ENCODE measurements around the gene WWOX.

WWOX gene

DNA sequence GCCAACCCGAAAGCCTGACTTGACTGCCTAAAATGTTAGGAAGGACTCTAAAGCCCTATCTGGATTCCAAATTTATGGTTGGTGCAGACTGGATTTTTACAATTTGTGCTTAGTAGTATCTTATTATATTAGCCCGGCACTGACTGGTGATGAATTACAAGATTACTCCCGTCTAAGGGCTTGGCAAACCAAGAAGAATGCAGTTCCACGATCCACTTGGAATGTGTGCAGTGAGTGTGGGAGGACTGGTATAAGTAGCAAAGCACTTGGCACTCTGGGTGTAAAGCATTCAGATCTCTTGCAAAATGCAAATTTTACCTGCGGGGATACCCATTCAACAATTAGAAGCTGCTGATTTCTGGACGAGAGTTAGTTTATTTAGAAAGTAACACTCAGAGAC lies 961.7 kb downstream of the WWOX start:
- Histone ChIP-seq H3K4me1 (no peaks in the 10 kb centered on the region), H3K27ac (no peak overlapping the region), H3K27me3 (no peaks in the 10 kb centered on the region), H3K36me3 (no peaks in the 10 kb centered on the region), H3K9me3 (no peaks in the 10 kb centered on the region), H3K4me3 (no peak overlapping the region)
- TF ChIP-seq, protein P1, sequence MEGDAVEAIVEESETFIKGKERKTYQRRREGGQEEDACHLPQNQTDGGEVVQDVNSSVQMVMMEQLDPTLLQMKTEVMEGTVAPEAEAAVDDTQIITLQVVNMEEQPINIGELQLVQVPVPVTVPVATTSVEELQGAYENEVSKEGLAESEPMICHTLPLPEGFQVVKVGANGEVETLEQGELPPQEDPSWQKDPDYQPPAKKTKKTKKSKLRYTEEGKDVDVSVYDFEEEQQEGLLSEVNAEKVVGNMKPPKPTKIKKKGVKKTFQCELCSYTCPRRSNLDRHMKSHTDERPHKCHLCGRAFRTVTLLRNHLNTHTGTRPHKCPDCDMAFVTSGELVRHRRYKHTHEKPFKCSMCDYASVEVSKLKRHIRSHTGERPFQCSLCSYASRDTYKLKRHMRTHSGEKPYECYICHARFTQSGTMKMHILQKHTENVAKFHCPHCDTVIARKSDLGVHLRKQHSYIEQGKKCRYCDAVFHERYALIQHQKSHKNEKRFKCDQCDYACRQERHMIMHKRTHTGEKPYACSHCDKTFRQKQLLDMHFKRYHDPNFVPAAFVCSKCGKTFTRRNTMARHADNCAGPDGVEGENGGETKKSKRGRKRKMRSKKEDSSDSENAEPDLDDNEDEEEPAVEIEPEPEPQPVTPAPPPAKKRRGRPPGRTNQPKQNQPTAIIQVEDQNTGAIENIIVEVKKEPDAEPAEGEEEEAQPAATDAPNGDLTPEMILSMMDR (IDR thresholded peaks at IDR 0.05): no peak
- intact Hi-C loops (cut with DNase I; ENCODE audit: low total_unique reads): no loop called here
- no peak for DNase-seq

DNA sequence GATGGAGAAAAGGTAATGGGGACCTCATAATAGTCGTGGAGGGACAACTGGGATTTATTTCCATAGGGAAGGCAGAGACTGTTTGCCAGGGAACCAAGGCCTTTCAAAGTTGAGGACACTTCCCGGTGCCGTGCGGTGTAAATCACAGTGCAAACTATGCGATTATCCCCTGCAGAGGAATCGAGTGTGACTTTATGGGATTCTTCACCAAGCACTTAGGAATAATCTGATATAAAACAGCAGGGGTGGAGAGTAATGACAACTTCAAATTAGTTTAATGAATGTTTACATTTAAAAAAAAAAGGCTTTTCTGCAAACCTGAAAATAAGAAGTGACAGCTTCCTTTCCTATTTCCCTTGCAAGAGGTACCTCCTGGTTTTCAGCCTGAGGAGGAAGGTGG lies 962.9 kb downstream of the WWOX start:
- no peaks in the 10 kb centered on the region for H3K9me3 ChIP-seq
- TF ChIP-seq, protein P1 (IDR thresholded peaks at IDR 0.05): no peak
- no peak overlapping the region for H3K27ac ChIP-seq
- no peaks in the 10 kb centered on the region for H3K27me3 ChIP-seq
- no peaks in the 10 kb centered on the region for H3K4me1 ChIP-seq
- H3K36me3 ChIP-seq: no peaks in the 10 kb centered on the region
- DNase-seq: no peak
- H3K4me3 ChIP-seq: no peak overlapping the region
- intact Hi-C loops (cut with DNase I; ENCODE audit: low total_unique reads): no loop called here

DNA sequence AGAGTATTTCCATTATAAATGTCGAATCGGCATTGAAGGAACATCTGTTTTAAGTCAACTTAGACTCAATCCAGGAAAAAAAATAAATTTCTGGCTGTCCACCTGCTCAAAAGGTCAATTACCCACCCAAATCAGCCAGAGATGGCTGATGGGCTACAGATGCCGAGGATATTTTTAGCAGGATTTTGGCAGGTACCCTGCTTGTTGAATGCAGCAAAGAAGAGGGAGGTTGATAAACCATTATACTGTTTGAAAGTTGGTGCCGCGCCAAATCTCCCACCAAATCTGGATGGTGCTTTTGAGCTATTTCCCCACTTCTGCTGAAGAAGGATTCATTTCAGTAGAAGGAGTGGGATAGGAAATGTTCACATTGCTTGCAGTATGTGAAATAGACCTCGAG lies 963.4 kb downstream of the WWOX start:
- H3K36me3 ChIP-seq: no peaks in the 10 kb centered on the region
- no peak for DNase-seq
- H3K4me3 ChIP-seq: no peak overlapping the region
- no peaks in the 10 kb centered on the region for H3K4me1 ChIP-seq
- intact Hi-C loops (cut with DNase I; ENCODE audit: low total_unique reads): no loop called here
- TF ChIP-seq, protein P1 (IDR thresholded peaks at IDR 0.05): no peak
- H3K27me3 ChIP-seq: no peaks in the 10 kb centered on the region
- no peaks in the 10 kb centered on the region for H3K9me3 ChIP-seq
- no peak overlapping the region for H3K27ac ChIP-seq

DNA sequence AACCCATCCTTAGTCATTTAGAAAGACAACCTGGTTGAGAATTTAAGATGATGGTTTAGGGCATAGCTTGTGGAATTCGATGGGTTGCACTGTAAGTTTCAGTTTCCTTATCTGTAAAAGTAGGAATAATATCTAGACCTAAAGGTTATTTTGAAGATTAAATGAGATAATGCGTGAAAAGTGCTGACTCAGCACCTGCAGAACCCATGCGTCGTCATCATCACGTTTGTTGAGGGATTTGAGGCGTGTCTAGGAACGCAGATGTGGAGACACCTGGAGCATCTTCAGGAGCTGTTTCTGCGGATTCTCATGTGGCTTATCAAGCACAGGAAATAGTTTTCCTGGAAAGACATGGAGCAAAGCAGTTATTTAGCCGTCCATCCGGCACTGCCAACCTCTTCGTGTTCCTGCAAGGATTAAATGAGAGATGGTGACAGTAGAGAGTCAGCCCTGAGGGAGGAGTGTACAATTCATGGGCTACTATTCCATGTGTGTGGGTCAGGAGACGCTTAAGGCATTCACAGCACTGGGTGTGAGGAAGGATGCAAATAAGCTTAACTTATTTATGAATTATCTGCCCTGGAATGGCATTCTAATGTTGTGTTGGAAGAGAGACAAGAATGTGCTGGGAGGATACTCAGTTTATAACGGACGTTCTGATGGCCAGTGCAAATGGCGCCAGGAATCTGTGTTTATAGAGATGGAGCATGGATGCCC lies 965.0 kb downstream of the WWOX start:
- Histone ChIP-seq H3K9me3 (no peaks in the 10 kb centered on the region), H3K4me1 (peaks cover 0 to 2% (median 0%) of the 10 kb centered on the region in 4 donors), H3K27ac (no peak overlapping the region), H3K36me3 (no peaks in the 10 kb centered on the region), H3K4me3 (no peak overlapping the region), H3K27me3 (no peaks in the 10 kb centered on the region)
- intact Hi-C loops (cut with DNase I; ENCODE audit: low total_unique reads): no loop called here
- TF ChIP-seq, protein P1 (IDR thresholded peaks at IDR 0.05): no peak
- DNase-seq: no peak

DNA sequence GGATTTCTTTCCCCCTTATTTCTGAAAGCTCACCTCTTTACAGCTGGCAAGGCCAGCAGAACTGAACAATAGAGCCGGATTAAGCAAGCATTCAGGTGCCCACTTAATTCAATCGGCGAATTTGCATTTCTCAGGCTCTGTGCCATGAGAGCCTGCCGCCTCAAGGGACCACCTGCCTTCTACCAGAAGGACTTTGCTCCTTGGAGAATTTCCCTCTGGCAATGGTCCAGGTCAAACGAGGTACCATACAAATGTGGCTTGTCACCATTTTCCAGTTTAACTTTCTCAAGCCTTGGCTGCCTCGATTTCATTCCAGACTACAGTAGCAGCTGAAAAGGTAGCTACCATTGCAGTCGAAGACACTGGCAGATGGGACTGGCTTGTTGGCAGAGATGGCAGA lies 967.1 kb downstream of the WWOX start:
- DNase-seq: no peak
- Histone ChIP-seq H3K27me3 (no peaks in the 10 kb centered on the region), H3K9me3 (no peaks in the 10 kb centered on the region), H3K4me1 (peaks cover 0 to 6% (median 2%) of the 10 kb centered on the region in 4 donors), H3K4me3 (no peak overlapping the region), H3K27ac (no peak overlapping the region), H3K36me3 (no peaks in the 10 kb centered on the region)
- intact Hi-C loops (cut with DNase I; ENCODE audit: low total_unique reads): no loop called here
- TF ChIP-seq, protein P1 (IDR thresholded peaks at IDR 0.05): no peak

Data from tibial artery (tissue), 4 donors.